NCI-H2081 (cell line): Measurements from ENCODE around the gene ASS1.

Experiments
- DNase-seq, 2 experiments: peaks; one replicate each; lab custom pipeline; 2025; lab: John Stamatoyannopoulos, UW

The ASS1 gene

DNA sequence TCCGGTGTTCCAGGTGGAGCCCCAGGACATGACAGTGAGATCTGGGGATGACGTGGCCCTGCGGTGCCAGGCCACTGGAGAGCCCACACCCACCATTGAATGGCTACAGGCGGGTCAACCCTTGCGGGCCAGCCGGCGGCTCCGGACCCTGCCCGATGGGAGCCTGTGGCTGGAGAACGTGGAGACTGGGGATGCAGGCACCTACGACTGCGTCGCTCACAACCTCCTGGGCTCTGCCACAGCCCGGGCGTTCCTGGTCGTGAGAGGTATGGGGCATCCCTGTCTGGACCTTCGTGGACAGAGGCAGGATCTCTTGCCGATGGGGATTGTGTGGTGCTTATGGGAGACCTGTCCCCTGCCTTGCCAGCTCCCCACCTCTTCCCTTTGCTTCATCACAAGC is 26.0 kb upstream of the ASS1 start:
- DNase-seq = no peak

- DNase-seq = no peak
Observed at GRCh38 chr9:130419521-130420035, 25.2 kb upstream of the ASS1 start.

DNA sequence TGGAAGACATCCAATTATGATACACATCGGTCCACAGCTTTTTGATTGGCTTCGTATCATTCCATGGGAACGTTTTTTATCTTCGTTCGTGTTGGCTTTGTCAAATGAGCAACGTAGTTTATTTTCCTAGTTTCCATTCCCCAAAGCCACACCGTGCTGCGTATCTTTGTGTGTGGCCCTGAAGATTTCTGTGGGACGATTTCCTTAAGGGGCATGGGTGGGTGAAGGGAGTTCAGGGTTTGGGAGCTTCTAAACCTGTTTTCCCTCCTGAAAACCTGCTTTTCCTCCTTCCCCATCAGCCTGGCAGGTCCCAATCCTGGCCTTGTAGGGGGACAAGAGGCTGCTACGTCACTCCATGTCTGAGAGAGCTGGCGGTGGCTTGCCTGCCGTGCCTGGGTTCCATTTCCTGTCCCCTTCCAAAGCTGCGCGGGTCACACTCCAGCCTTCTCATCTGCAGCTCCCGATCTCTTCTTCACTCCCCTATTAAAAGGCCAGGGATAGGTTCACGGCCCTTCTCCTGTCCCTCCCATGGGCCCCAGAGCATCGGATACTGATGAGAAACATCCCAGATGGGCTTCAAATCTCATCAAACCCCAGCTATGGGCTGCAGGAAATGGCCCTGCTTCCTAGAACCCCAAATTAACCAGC is 23.5 kb upstream of the ASS1 start:
- peak in 1 of 2 experiments; percentile 20 for DNase-seq

GRCh38 chr9:130421802-130422276 is 22.9 kb upstream of the ASS1 start:
- peak; percentile 75 to 81 for DNase-seq

GRCh38 chr9:130422546-130422945 is 22.2 kb upstream of the ASS1 start:
- no peak for DNase-seq

DNA sequence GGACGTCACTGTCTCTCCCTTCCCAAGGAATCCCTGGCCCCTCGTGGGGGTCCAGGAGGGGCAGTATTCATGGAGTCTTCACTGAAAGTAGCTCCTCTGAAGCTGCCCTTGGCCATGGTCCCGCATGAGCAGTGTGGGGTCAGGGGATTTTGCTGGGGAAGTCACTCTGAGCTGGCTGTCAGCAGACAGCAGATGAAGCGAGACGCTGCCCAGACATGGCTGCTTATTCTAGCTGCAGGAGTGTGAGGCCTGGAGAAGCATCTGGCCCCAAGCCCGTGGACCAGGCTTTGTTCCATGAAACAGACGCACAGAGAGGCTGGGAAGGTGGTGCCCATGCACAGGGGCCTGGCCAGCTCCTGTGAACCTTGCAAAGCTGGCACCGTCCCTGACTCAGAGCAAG is 21.5 kb upstream of the ASS1 start:
- DNase-seq = no peak

GRCh38 chr9:130424595-130425454 is 19.9 kb upstream of the ASS1 start:
- no peak for DNase-seq

DNA sequence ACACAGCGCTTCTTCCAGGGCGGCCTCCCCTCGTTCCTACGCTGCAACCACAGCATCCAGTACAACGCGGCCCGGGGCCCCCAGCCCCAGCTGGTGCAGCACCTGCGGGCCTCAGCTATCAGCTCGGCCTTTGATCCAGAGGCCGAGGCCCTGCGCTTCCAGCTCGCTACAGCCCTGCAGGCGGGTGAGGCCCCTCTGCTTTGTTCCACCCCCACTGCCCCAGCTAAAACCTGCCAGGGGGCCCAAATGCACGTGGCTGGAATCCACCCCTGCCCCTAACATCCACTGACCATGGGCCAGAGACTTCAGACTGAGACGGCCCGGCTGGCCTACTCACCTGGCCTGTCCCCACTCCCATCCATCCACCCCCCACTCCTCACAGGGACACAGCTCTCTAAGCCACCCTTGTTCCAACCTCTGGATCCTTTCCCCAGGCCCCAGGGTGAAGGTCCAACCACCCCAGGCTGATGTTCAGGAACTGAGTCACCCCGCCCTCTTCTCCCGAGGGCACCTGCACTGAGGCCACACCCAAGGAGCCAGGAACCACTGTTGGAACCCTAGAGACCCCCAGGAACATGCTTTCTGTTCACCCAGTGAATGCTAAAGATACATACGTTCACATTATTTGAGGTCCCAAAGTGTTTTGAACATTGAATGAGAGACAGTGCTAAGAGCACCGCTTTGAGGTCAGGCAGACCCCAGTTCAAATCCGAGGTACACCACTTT is 18.9 kb upstream of the ASS1 start:
- no peak for DNase-seq

- no peak for DNase-seq
Observed at GRCh38 chr9:130426467-130426773, 18.3 kb upstream of the ASS1 start.

DNA sequence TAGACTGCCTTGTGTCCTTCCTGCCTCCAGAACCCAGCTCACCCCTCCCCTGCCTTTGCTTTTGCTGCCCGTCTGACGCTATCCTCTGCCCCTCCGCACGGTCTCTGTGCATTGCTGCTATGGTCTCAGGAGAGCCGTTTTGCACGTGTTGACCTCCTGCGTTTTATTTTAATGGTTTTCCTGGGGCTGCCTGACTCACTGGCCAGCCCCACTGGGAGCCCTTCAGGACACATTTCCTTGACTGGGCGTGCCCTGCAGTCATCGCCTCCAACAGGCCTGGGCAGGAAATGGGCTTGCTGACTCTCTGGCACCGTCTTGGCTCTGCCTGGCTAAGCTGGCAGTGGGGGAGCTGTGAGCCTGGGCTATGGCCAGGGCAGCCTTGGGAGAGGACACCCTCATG is 17.9 kb upstream of the ASS1 start:
- peak; percentile 10 to 21 for DNase-seq

GRCh38 chr9:130427326-130427725 is 17.4 kb upstream of the ASS1 start:
- DNase-seq = no peak

- DNase-seq = no peak
Observed at GRCh38 chr9:130428086-130428665, 16.6 kb upstream of the ASS1 start.

DNA sequence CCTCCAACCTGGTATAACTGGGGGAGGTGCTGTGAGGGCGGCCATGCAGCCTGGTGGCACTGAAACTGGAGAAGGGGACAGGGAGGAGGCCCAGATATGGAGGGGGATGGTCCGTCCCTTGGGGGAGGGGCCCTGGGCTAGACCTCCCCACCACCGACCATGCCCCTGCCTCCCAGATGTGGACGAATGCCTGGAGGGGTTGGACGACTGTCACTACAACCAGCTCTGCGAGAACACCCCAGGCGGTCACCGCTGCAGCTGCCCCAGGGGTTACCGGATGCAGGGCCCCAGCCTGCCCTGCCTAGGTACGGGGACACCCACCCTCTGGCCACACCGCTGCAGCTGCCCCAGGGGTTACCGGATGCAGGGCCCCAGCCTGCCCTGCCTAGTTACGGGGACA is 15.4 kb upstream of the ASS1 start:
- no peak for DNase-seq

DNA sequence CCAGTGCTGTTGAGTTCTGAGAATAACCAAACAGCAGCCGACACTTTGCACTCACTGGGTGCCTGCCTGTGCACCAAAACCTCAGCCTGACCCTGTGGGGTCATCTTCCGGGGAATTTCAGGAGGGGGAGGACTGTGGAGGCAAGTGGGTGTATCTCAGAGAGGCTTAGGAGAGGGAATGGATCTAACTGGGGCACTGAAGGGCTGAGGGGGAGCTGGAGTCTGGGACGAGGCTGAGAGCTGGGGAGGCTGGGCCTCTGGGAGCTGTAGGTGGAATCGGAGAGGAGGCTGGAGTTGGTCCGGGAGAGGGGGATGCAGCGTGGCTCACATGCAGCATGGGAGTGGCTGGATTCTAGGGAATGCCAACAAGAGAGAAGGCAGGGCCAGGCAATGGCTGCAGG is 14.9 kb upstream of the ASS1 start:
- no peak for DNase-seq

DNA sequence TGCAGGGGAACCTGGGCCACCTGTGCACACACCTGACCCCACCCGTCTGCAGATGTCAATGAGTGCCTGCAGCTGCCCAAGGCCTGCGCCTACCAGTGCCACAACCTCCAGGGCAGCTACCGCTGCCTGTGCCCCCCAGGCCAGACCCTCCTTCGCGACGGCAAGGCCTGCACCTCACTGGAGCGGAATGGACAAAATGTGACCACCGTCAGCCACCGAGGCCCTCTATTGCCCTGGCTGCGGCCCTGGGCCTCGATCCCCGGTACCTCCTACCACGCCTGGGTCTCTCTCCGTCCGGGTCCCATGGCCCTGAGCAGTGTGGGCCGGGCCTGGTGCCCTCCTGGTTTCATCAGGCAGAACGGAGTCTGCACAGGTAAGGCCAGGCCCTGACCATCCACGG is 14.5 kb upstream of the ASS1 start:
- DNase-seq = no peak

DNA sequence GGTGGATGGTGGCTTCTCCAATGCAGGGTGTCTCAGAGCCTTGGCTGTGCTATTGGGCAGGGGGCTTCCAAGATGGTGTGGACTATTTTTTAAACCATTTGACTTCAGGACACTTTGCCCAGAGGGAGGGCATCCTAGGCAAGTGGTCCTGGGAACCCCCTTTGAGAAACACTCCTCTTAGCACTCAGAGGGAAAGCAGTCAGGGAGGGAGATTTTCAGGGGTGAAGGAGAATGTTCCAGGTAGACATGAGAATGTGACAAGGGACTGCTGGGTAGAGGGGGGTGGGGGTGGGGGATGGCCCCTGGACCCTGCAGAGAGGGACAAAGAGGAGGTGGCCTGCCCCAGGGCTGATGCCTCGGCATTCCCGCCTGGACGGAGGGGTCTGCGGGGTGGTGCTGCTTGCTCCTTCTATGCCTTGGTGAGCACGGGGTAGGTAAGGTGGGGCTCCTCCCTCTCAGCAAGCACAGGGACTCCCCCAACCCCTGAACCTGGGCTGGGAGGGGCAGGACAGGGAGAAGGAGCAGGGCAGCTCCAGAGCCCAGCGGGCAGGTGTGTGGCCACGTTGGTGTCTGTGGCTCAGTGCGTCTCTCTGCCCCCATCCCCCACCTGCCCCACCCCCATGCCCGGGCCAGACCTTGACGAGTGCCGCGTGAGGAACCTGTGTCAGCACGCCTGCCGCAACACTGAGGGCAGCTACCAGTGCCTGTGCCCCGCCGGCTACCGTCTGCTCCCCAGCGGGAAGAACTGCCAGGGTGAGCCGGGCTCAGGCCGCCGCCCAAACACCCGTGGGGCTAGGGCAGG is 13.8 kb upstream of the ASS1 start:
- no peak for DNase-seq

DNA sequence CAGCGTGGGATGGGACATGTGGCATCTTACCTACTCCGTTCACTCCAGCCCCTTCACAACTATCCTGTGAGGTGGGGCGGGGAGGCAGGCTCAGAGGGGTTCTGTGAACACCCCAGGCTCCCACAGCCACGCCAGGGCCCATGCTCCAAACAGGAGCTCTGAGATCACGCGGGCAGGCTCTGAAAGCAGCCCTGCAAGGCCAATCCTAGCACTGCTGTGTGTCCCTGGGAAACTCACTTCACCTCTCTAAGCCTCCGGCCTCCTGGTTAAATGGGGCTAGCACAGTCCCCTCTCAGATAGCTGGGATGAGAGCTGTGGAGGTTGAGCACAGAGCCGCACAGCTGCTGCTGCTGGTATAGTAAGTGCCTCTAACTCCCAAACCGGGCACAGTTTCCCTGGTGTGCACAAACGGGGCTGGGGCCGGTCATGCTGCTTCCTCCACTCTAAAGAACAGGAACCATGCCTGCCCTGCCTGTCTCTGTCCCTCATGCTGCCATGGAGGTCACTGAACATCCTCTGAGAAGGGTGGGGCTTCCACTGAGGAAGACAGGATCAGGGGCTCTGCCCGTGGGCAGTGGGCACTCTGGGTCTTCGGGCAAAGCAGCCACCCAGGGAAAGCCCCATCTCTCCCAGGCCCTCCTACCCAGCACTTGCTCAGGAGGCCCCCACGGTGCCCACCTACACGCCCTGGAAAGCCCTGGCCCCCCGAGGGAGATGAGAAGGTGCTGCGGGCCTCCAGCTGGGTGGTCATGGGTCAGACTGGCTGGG is 13.0 kb upstream of the ASS1 start:
- no peak for DNase-seq

DNA sequence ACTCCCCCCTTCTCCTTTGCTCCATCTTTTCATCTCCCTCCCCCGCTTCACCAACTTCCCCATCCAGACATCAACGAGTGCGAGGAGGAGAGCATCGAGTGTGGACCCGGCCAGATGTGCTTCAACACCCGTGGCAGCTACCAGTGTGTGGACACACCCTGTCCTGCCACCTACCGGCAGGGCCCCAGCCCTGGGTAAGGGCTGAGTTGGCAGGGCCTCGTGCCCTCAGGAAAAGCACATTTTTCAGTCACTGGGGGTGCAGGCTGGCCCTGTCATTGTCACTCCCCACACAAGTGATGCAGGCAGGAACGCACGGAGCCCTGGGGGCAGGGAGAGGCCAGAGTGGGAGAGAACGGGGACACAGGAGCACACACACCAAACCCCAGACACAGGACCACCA is 12.4 kb upstream of the ASS1 start:
- DNase-seq = no peak

GRCh38 chr9:130432796-130433167 is 12.0 kb upstream of the ASS1 start:
- DNase-seq = no peak

DNA sequence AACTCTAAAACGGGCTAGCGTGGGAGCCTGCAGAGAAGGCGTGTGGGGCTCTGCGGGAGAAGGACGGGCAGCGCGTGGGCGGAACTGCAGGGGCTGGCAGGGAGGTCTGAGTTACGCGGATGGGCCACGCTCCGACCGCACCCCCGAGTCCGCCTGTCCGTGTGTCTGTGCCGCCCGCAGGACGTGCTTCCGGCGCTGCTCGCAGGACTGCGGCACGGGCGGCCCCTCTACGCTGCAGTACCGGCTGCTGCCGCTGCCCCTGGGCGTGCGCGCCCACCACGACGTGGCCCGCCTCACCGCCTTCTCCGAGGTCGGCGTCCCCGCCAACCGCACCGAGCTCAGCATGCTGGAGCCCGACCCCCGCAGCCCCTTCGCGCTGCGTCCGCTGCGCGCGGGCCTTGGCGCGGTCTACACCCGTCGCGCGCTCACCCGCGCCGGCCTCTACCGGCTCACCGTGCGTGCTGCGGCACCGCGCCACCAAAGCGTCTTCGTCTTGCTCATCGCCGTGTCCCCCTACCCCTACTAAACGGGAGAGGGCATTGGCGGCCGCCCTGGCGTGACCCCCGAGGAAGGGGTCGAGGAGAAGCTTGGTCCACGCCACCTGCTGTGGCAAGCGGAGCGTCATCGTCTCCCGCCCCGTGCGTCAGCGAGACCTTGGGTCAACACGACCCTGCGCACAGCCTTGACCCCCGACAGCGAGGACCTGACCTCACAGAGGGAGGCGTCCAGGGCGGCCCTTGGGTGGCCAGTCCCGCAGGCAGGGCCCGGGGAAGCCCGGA is 11.4 kb upstream of the ASS1 start:
- DNase-seq = peak; percentile 35 to 62
